ENCODE results near the gene RPP38.

DNA sequence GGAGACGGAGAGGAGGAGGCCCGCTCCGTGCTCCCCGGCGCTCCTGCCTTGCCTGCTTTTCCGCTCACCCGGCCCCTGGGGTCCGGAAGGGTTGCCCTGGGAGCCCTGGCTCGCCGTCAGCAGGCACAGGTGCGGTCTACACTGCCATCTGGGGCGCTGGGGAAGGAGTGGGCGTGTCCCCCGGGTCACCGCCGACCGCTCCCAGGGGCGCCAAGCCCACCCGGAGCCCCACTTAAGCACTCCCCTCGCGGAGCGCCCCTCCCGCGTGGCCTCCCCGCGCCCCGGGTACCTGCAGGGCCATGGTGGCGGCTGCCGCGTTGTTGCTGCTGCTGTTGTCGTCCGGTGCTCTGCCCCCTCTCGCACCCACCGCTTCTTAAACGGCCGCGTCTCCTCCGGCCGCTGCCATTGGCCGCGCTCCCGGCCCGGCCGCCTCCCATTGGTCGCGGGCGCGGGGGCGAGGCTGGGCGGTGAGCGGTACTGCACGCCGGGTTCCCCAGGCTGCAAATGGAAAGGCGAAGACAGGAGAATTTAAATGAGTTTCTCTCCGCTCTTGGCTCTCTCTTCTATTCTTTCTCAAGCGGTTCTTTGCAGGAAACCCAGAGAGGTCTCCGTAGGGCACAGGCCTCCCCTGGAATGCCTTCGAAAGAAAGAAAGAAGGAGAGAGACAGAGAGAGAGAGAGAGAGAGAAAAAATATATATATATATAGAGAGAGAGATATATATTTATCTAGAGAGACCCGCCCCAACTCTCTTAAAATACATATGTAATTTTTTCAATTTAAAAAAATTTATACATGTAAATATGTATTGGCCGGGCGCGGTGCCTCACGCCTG is 8.5 kb upstream of the RPP38 start, which contains the start of gene ACBD7:
- TF ChIP-seq RAD21 (IDR thresholded peaks at IDR 0.05 in 1 of 2, conservative IDR thresholded peaks at IDR 0.05 in 1 of 2; ENCODE audit: low read depth in 2 of 2, low read length in 2 of 2) (no peak; a peak in 1 of 4 replicates), SRF (IDR thresholded peaks at IDR 0.05; ENCODE audit: low read depth, low read length) (no peak), ATF3 (IDR thresholded peaks at IDR 0.05; ENCODE audit: insufficient read depth, low read depth, low read length) (no peak), ZNF274 (IDR thresholded peaks at IDR 0.05; ENCODE audit: borderline replicate concordance, extremely low read depth, low read length) (no peak), GABPA (IDR thresholded peaks at IDR 0.05; ENCODE audit: borderline replicate concordance, insufficient read depth, low read length) (no peak), EGR1 (IDR thresholded peaks at IDR 0.05; ENCODE audit: borderline replicate concordance, low read depth, low read length) (peak; percentile 51; the same call in 1 of the 2 replicates), POLR2A (IDR thresholded peaks at IDR 0.05; ENCODE audit: control extremely low read depth in 1 of 2, low read depth in 2 of 2, low read length in 2 of 2) (peak; percentile 56 to 87)
- TF ChIP-seq, protein P1, sequence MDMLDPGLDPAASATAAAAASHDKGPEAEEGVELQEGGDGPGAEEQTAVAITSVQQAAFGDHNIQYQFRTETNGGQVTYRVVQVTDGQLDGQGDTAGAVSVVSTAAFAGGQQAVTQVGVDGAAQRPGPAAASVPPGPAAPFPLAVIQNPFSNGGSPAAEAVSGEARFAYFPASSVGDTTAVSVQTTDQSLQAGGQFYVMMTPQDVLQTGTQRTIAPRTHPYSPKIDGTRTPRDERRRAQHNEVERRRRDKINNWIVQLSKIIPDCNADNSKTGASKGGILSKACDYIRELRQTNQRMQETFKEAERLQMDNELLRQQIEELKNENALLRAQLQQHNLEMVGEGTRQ (IDR thresholded peaks at IDR 0.05; ENCODE audit: low read length), result no peak
- TF ChIP-seq, protein P2, sequence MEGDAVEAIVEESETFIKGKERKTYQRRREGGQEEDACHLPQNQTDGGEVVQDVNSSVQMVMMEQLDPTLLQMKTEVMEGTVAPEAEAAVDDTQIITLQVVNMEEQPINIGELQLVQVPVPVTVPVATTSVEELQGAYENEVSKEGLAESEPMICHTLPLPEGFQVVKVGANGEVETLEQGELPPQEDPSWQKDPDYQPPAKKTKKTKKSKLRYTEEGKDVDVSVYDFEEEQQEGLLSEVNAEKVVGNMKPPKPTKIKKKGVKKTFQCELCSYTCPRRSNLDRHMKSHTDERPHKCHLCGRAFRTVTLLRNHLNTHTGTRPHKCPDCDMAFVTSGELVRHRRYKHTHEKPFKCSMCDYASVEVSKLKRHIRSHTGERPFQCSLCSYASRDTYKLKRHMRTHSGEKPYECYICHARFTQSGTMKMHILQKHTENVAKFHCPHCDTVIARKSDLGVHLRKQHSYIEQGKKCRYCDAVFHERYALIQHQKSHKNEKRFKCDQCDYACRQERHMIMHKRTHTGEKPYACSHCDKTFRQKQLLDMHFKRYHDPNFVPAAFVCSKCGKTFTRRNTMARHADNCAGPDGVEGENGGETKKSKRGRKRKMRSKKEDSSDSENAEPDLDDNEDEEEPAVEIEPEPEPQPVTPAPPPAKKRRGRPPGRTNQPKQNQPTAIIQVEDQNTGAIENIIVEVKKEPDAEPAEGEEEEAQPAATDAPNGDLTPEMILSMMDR (IDR thresholded peaks at IDR 0.05; ENCODE audit: control extremely low read depth in 1 of 3, insufficient read depth in 1 of 3, low read depth in 1 of 3, low read length in 3 of 3), result peak in 2 of 3 experiments; percentile 8 to 26; a peak in 2 of 4 replicates
